ENCODE data around the gene C16orf54.

DNA sequence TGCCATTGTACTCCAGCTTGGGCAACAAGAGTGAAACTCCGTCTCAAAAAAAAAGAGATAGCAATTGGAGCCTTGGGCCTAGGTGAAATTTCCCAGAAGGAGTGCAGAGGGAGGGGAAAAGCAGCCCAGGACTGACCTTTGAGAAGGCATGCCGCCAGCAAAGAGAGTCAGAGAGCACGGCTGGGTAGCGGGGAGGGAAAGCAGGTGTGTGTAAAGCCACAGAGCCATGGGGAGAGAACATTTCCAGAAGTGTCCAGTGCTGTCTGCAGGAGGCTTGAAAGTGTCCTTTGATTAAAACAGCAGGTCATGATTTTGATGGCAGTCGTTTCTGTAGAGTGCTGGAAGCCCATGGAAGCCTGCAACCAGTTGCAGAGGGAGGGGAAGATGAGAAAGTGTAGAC is 8.1 kb downstream of the C16orf54 start:
- TF ChIP-seq, protein P1, sequence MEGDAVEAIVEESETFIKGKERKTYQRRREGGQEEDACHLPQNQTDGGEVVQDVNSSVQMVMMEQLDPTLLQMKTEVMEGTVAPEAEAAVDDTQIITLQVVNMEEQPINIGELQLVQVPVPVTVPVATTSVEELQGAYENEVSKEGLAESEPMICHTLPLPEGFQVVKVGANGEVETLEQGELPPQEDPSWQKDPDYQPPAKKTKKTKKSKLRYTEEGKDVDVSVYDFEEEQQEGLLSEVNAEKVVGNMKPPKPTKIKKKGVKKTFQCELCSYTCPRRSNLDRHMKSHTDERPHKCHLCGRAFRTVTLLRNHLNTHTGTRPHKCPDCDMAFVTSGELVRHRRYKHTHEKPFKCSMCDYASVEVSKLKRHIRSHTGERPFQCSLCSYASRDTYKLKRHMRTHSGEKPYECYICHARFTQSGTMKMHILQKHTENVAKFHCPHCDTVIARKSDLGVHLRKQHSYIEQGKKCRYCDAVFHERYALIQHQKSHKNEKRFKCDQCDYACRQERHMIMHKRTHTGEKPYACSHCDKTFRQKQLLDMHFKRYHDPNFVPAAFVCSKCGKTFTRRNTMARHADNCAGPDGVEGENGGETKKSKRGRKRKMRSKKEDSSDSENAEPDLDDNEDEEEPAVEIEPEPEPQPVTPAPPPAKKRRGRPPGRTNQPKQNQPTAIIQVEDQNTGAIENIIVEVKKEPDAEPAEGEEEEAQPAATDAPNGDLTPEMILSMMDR (IDR thresholded peaks at IDR 0.05; ENCODE audit: low read depth, low read length), result no peak
- TF ChIP-seq EZH2phosphoT487 (IDR thresholded peaks at IDR 0.05; ENCODE audit: low read depth), result no peak

Data from OCI-LY3 (cell line).